ENCODE results near the gene SYNJ1.
"Not testable (repeated sequence)": the region's sequence is repeated elsewhere in the genome, so short reads cannot be mapped to it uniquely, and the experiment has no call there.

The SYNJ1 gene

GRCh38 chr21:32664095-32664494, 63.7 kb downstream of the SYNJ1 start:
- H3K36me3 ChIP-seq (ENCODE audit: control insufficient read depth in 2 of 2, insufficient read depth in 2 of 2, low read length in 2 of 2) = peaks cover 38 to 50% of the 10 kb centered on the region in 2 donors
- peaks cover 10 to 11% of the 10 kb centered on the region in 2 donors for H3K9me3 ChIP-seq (ENCODE audit: control insufficient read depth in 2 of 2, low read length in 2 of 2)
- not testable (repeated sequence) for H3K9ac ChIP-seq (ENCODE audit: low read depth in 1 of 2, low read length in 2 of 2); H3K27me3 ChIP-seq (ENCODE audit: control insufficient read depth in 2 of 2, insufficient read depth in 2 of 2, low read length in 2 of 2); H3K4me1 ChIP-seq (ENCODE audit: control insufficient read depth in 2 of 2, insufficient read depth in 2 of 2, low read length in 2 of 2); H3K27ac ChIP-seq (ENCODE audit: low read depth in 2 of 2, low read length in 2 of 2); H3K4me3 ChIP-seq (ENCODE audit: low read length in 2 of 2)

GRCh38 chr21:32661981-32662380, 65.8 kb downstream of the SYNJ1 start:
- Histone ChIP-seq H3K36me3 (ENCODE audit: control insufficient read depth in 2 of 2, insufficient read depth in 2 of 2, low read length in 2 of 2) (peaks cover 41 to 46% of the 10 kb centered on the region in 2 donors), H3K9me3 (ENCODE audit: control insufficient read depth in 2 of 2, low read length in 2 of 2) (peaks cover 10 to 11% of the 10 kb centered on the region in 2 donors)
- H3K4me1 ChIP-seq (ENCODE audit: control insufficient read depth in 2 of 2, insufficient read depth in 2 of 2, low read length in 2 of 2); H3K4me3 ChIP-seq (ENCODE audit: low read length in 2 of 2); H3K27me3 ChIP-seq (ENCODE audit: control insufficient read depth in 2 of 2, insufficient read depth in 2 of 2, low read length in 2 of 2); H3K27ac ChIP-seq (ENCODE audit: low read depth in 2 of 2, low read length in 2 of 2); H3K9ac ChIP-seq (ENCODE audit: low read depth in 1 of 2, low read length in 2 of 2): not testable (repeated sequence)

- peaks cover 10 to 11% of the 10 kb centered on the region in 2 donors for H3K9me3 ChIP-seq (ENCODE audit: control insufficient read depth in 2 of 2, low read length in 2 of 2)
- H3K36me3 ChIP-seq (ENCODE audit: control insufficient read depth in 2 of 2, insufficient read depth in 2 of 2, low read length in 2 of 2) = peaks cover 44 to 47% of the 10 kb centered on the region in 2 donors
- H3K27ac ChIP-seq (ENCODE audit: low read depth in 2 of 2, low read length in 2 of 2); H3K4me3 ChIP-seq (ENCODE audit: low read length in 2 of 2); H3K27me3 ChIP-seq (ENCODE audit: control insufficient read depth in 2 of 2, insufficient read depth in 2 of 2, low read length in 2 of 2); H3K4me1 ChIP-seq (ENCODE audit: control insufficient read depth in 2 of 2, insufficient read depth in 2 of 2, low read length in 2 of 2); H3K9ac ChIP-seq (ENCODE audit: low read depth in 1 of 2, low read length in 2 of 2): not testable (repeated sequence)
Observed at GRCh38 chr21:32661026-32661782, 66.6 kb downstream of the SYNJ1 start.

GRCh38 chr21:32658524-32658923, 69.3 kb downstream of the SYNJ1 start:
- Histone ChIP-seq H3K4me3 (ENCODE audit: low read length in 2 of 2) (no peak overlapping the region), H3K9me3 (ENCODE audit: control insufficient read depth in 2 of 2, low read length in 2 of 2) (no peaks in the 10 kb centered on the region), H3K9ac (ENCODE audit: low read depth in 1 of 2, low read length in 2 of 2) (no peak overlapping the region), H3K27ac (ENCODE audit: low read depth in 2 of 2, low read length in 2 of 2) (no peak overlapping the region), H3K27me3 (ENCODE audit: control insufficient read depth in 2 of 2, insufficient read depth in 2 of 2, low read length in 2 of 2) (no peaks in the 10 kb centered on the region), H3K4me1 (ENCODE audit: control insufficient read depth in 2 of 2, insufficient read depth in 2 of 2, low read length in 2 of 2) (no peaks in the 10 kb centered on the region), H3K36me3 (ENCODE audit: control insufficient read depth in 2 of 2, insufficient read depth in 2 of 2, low read length in 2 of 2) (peaks cover 23 to 24% of the 10 kb centered on the region in 2 donors)

GRCh38 chr21:32653326-32653901, 74.4 kb downstream of the SYNJ1 start:
- Histone ChIP-seq H3K4me1 (ENCODE audit: control insufficient read depth in 2 of 2, insufficient read depth in 2 of 2, low read length in 2 of 2) (no peaks in the 10 kb centered on the region), H3K27ac (ENCODE audit: low read depth in 2 of 2, low read length in 2 of 2) (no peak overlapping the region), H3K4me3 (ENCODE audit: low read length in 2 of 2) (no peak overlapping the region), H3K9ac (ENCODE audit: low read depth in 1 of 2, low read length in 2 of 2) (no peak overlapping the region), H3K9me3 (ENCODE audit: control insufficient read depth in 2 of 2, low read length in 2 of 2) (no peaks in the 10 kb centered on the region), H3K27me3 (ENCODE audit: control insufficient read depth in 2 of 2, insufficient read depth in 2 of 2, low read length in 2 of 2) (no peaks in the 10 kb centered on the region), H3K36me3 (ENCODE audit: control insufficient read depth in 2 of 2, insufficient read depth in 2 of 2, low read length in 2 of 2) (peaks cover 13 to 28% of the 10 kb centered on the region in 2 donors)

- Histone ChIP-seq H3K27me3 (ENCODE audit: control insufficient read depth in 2 of 2, insufficient read depth in 2 of 2, low read length in 2 of 2) (no peaks in the 10 kb centered on the region), H3K9me3 (ENCODE audit: control insufficient read depth in 2 of 2, low read length in 2 of 2) (no peaks in the 10 kb centered on the region), H3K27ac (ENCODE audit: low read depth in 2 of 2, low read length in 2 of 2) (no peak overlapping the region), H3K36me3 (ENCODE audit: control insufficient read depth in 2 of 2, insufficient read depth in 2 of 2, low read length in 2 of 2) (peaks cover 34 to 37% of the 10 kb centered on the region in 2 donors), H3K9ac (ENCODE audit: low read depth in 1 of 2, low read length in 2 of 2) (no peak overlapping the region), H3K4me3 (ENCODE audit: low read length in 2 of 2) (no peak overlapping the region), H3K4me1 (ENCODE audit: control insufficient read depth in 2 of 2, insufficient read depth in 2 of 2, low read length in 2 of 2) (no peaks in the 10 kb centered on the region)
Observed at GRCh38 chr21:32648165-32648564, 79.6 kb downstream of the SYNJ1 start.

GRCh38 chr21:32645261-32646182, 82.3 kb downstream of the SYNJ1 start:
- Histone ChIP-seq H3K27me3 (ENCODE audit: control insufficient read depth in 2 of 2, insufficient read depth in 2 of 2, low read length in 2 of 2) (no peaks in the 10 kb centered on the region), H3K9ac (ENCODE audit: low read depth in 1 of 2, low read length in 2 of 2) (no peak overlapping the region), H3K36me3 (ENCODE audit: control insufficient read depth in 2 of 2, insufficient read depth in 2 of 2, low read length in 2 of 2) (peaks cover 46 to 48% of the 10 kb centered on the region in 2 donors), H3K4me3 (ENCODE audit: low read length in 2 of 2) (no peak overlapping the region), H3K27ac (ENCODE audit: low read depth in 2 of 2, low read length in 2 of 2) (no peak overlapping the region), H3K4me1 (ENCODE audit: control insufficient read depth in 2 of 2, insufficient read depth in 2 of 2, low read length in 2 of 2) (no peaks in the 10 kb centered on the region), H3K9me3 (ENCODE audit: control insufficient read depth in 2 of 2, low read length in 2 of 2) (no peaks in the 10 kb centered on the region)

- Histone ChIP-seq H3K9ac (ENCODE audit: low read depth in 1 of 2, low read length in 2 of 2) (no peak overlapping the region), H3K27ac (ENCODE audit: low read depth in 2 of 2, low read length in 2 of 2) (no peak overlapping the region), H3K4me1 (ENCODE audit: control insufficient read depth in 2 of 2, insufficient read depth in 2 of 2, low read length in 2 of 2) (no peaks in the 10 kb centered on the region), H3K36me3 (ENCODE audit: control insufficient read depth in 2 of 2, insufficient read depth in 2 of 2, low read length in 2 of 2) (peaks cover 50 to 57% of the 10 kb centered on the region in 2 donors), H3K27me3 (ENCODE audit: control insufficient read depth in 2 of 2, insufficient read depth in 2 of 2, low read length in 2 of 2) (no peaks in the 10 kb centered on the region), H3K4me3 (ENCODE audit: low read length in 2 of 2) (no peak overlapping the region), H3K9me3 (ENCODE audit: control insufficient read depth in 2 of 2, low read length in 2 of 2) (no peaks in the 10 kb centered on the region)
Observed at GRCh38 chr21:32641710-32642698, 85.8 kb downstream of the SYNJ1 start.

- H3K9ac ChIP-seq (ENCODE audit: low read depth in 1 of 2, low read length in 2 of 2) = no peak overlapping the region
- peaks cover 16 to 20% of the 10 kb centered on the region in 2 donors for H3K36me3 ChIP-seq (ENCODE audit: control insufficient read depth in 2 of 2, insufficient read depth in 2 of 2, low read length in 2 of 2)
- H3K27me3 ChIP-seq (ENCODE audit: control insufficient read depth in 2 of 2, insufficient read depth in 2 of 2, low read length in 2 of 2) = peaks cover 0 to 3% of the 10 kb centered on the region in 2 donors
- H3K4me3 ChIP-seq (ENCODE audit: low read length in 2 of 2) = no peak overlapping the region
- H3K9me3 ChIP-seq (ENCODE audit: control insufficient read depth in 2 of 2, low read length in 2 of 2) = no peaks in the 10 kb centered on the region
- no peaks in the 10 kb centered on the region for H3K4me1 ChIP-seq (ENCODE audit: control insufficient read depth in 2 of 2, insufficient read depth in 2 of 2, low read length in 2 of 2)
- H3K27ac ChIP-seq (ENCODE audit: low read depth in 2 of 2, low read length in 2 of 2) = no peak overlapping the region
Observed at GRCh38 chr21:32626621-32627196, 101.1 kb downstream of the SYNJ1 start.
